Liver (tissue), 9 donors: ENCODE data around the gene PPP3CA. TPM values are rescaled to one million over a fixed set of nuclear protein-coding genes. Genes with fewer than 3 reads are reported as not detected.
"Not testable (repeated sequence)": the region's sequence is repeated elsewhere in the genome, so short reads cannot be mapped to it uniquely, and the experiment has no call there.

Source experiments
- DNase-seq: peaks from one replicate; pipeline ENCODE4 v3.0.0-alpha.2; 2017; ENCODE audit warnings: low spot score
- H3K27ac ChIP-seq, 2 donors: one replicate each; pipeline ENCODE4 v1.7.0; 2013; ENCODE audit warnings: inconsistent platforms in 2 of 2, low read length in 2 of 2, control low read depth in 1 of 2, low read depth in 1 of 2, mild to moderate bottlenecking in 1 of 2
- H3K27me3 ChIP-seq, 4 donors: one replicate each; pipeline versions ENCODE4 v1.6.1 to v1.7.0; 2013; ENCODE audit warnings: low read length in 3 of 4, inconsistent platforms in 1 of 4, mild to moderate bottlenecking in 1 of 4, moderate library complexity in 1 of 4; ENCODE audit not compliant: control insufficient read depth in 4 of 4, insufficient read depth in 4 of 4
- H3K36me3 ChIP-seq, 4 donors: one replicate each; pipeline versions ENCODE4 v1.6.1 to v1.7.0; 2013; ENCODE audit warnings: low read length in 3 of 4, mild to moderate bottlenecking in 3 of 4, low read depth in 1 of 4, moderate library complexity in 1 of 4; ENCODE audit not compliant: control insufficient read depth in 4 of 4, insufficient read depth in 3 of 4
- H3K4me1 ChIP-seq, 4 donors: one replicate each; pipeline versions ENCODE4 v1.6.1 to v1.7.0; 2013; ENCODE audit warnings: low read length in 3 of 4, mild to moderate bottlenecking in 3 of 4, moderate library complexity in 1 of 4; ENCODE audit not compliant: control insufficient read depth in 4 of 4, insufficient read depth in 4 of 4
- H3K4me3 ChIP-seq, 3 donors: one replicate each; pipeline versions ENCODE4 v1.6.1 to v1.7.0; 2013; ENCODE audit warnings: low read length in 3 of 3, control low read depth in 1 of 3, low read depth in 1 of 3, mild to moderate bottlenecking in 1 of 3
- H3K9ac ChIP-seq, 2 donors: one replicate each; pipeline ENCODE4 v1.7.0; 2013; ENCODE audit warnings: low read length in 2 of 2, mild to moderate bottlenecking in 2 of 2, moderate library complexity in 2 of 2, control low read depth in 1 of 2, low read depth in 1 of 2
- H3K9me3 ChIP-seq, 4 donors: one replicate each; pipeline versions ENCODE4 v1.6.1 to v1.7.0; 2013; ENCODE audit warnings: low read length in 3 of 4; ENCODE audit not compliant: control insufficient read depth in 4 of 4
- EGR1 ChIP-seq, 2 donors: IDR thresholded peaks; 2 replicates each; pipeline ENCODE4 v1.6.1; 2016 to 2018; ENCODE audit warnings: antibody characterized with exemption in 2 of 2, low read depth in 2 of 2
- FOXA1 ChIP-seq: IDR thresholded peaks from 2 replicates; pipeline ENCODE4 v1.6.1; 2016; ENCODE audit warnings: antibody characterized with exemption
- FOXA2 ChIP-seq: IDR thresholded peaks from 2 replicates; pipeline ENCODE4 v1.6.1; 2016; ENCODE audit warnings: antibody characterized with exemption
- GABPA ChIP-seq, 2 donors: IDR thresholded peaks in 1 of 2; conservative IDR thresholded peaks in 1 of 2; 2 replicates each; pipeline ENCODE4 v1.6.1; 2016; ENCODE audit warnings: antibody characterized with exemption in 2 of 2, mild to moderate bottlenecking in 1 of 2, moderate library complexity in 1 of 2
- HNF4A ChIP-seq, 2 donors: conservative IDR thresholded peaks; 2 replicates each; pipeline ENCODE4 v1.6.1; 2016; ENCODE audit warnings: antibody characterized with exemption in 2 of 2, mild to moderate bottlenecking in 2 of 2
- HNF4G ChIP-seq: IDR thresholded peaks from 2 replicates; pipeline ENCODE4 v1.6.1; 2016; ENCODE audit warnings: antibody characterized with exemption
- JUND ChIP-seq, 2 donors: IDR thresholded peaks; 2 replicates each; pipeline ENCODE4 v1.6.1; 2016; ENCODE audit warnings: antibody characterized with exemption in 2 of 2
- MAX ChIP-seq: IDR thresholded peaks from 2 replicates; pipeline ENCODE4 v1.6.1; 2016; ENCODE audit warnings: antibody characterized with exemption
- NR2F2 ChIP-seq: IDR thresholded peaks from 2 replicates; pipeline ENCODE4 v1.6.1; 2016; ENCODE audit warnings: antibody characterized with exemption
- RAD21 ChIP-seq, 2 donors: IDR thresholded peaks; 2 replicates each; pipeline ENCODE4 v1.6.1; 2016; ENCODE audit warnings: antibody characterized with exemption in 2 of 2, mild to moderate bottlenecking in 2 of 2
- RXRA ChIP-seq, 2 donors: IDR thresholded peaks; 2 replicates each; pipeline ENCODE4 v1.6.1; 2017 to 2018; ENCODE audit warnings: antibody characterized with exemption in 2 of 2, mild to moderate bottlenecking in 1 of 2
- SP1 ChIP-seq: IDR thresholded peaks from 2 replicates; pipeline ENCODE4 v1.6.1; 2018; ENCODE audit warnings: antibody characterized with exemption, mild to moderate bottlenecking
- YY1 ChIP-seq: IDR thresholded peaks from 2 replicates; pipeline ENCODE4 v1.6.1; 2016; ENCODE audit warnings: antibody characterized with exemption, mild to moderate bottlenecking
- ZBTB33 ChIP-seq: IDR thresholded peaks from 2 replicates; pipeline ENCODE4 v1.6.1; 2016; ENCODE audit warnings: antibody characterized with exemption
- WGBS: extraction: QIAGEN DNeasy Blood & Tissue Kit; methylation state at CpG from one replicate; pipeline ENCODE4 v1.1.7; 2013; 5-methylcytosine and 5-hydroxymethylcytosine counted together
- polyA plus RNA-seq, 2 donors: library from polyadenylated mRNA; stranded (reverse) in 1 of 2; unstranded in 1 of 2; fragments of 200-250 nt in 1 of 2; fragments of >200 nt in 1 of 2; fragmentation: Nextera tagmentation in 1 of 2; extraction: Ambion mirVana in 1 of 2; gene quantifications; one replicate each; pipeline versions ENCODE4 v1.2.1 to v1.2.3, GENCODE V29; 2013 to 2015
- total RNA-seq, 2 donors: library from RNA; depleted of rRNA; stranded (reverse); fragments of >200 nt; gene quantifications; one replicate each; pipeline ENCODE4 v1.2.3, GENCODE V29; 2014
- TF ChIP-seq, protein P1 (sequence below): fragments of 150-350 bp; IDR thresholded peaks from 2 replicates; pipeline ENCODE4 v1.5.1; 2017; ENCODE audit warnings: improper control_type of control experiment, low read depth, low read length; ENCODE audit not compliant: missing input control
- TF ChIP-seq, protein P2 (sequence below): IDR thresholded peaks from 2 replicates; pipeline ENCODE4 v1.6.1; 2016; ENCODE audit warnings: antibody characterized with exemption, mild to moderate bottlenecking
- donor health status: healthy.
- donor health status: healthy.
- donor health status: healthy.
- donor health status: healthy.
- donor health status: healthy.

The PPP3CA gene
- total and polyA plus RNA-seq, 4 donors: 3.6 to 18.2 (median 14.2) TPM

DNA sequence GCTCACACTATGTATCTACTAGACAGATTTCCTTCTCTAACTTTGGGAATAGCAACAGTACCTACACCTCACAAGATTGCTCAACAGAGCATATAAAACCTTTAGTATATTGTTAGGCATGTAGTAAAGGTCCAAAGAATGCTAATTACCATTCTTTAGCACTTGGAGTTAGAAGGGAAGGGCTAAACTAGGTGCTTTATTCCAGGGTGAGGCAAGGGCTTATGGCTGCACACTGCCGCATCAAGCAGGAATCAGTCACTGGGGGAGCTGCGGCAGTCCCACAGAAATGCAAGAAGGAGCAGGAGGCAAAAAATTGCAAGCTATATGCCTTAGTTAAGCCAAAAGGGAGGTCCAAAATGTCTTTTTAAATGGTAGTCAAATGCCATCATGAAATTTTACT, 162.7 kb downstream of the PPP3CA start:
- Histone ChIP-seq H3K9ac (no peak overlapping the region), H3K4me3 (no peak overlapping the region), H3K27me3 (no peaks in the 10 kb centered on the region), H3K36me3 (no peaks in the 10 kb centered on the region), H3K27ac (no peak overlapping the region), H3K4me1 (peaks cover 0 to 3% (median 2%) of the 10 kb centered on the region in 4 donors), H3K9me3 (no peaks in the 10 kb centered on the region)
- no peak for DNase-seq
- TF ChIP-seq RXRA (IDR thresholded peaks at IDR 0.05) (no peak), JUND (IDR thresholded peaks at IDR 0.05) (no peak), FOXA2 (no peak), MAX (no peak), YY1 (no peak)
- 89% methylated on average over 2 of the region's 2 CpGs for WGBS

DNA sequence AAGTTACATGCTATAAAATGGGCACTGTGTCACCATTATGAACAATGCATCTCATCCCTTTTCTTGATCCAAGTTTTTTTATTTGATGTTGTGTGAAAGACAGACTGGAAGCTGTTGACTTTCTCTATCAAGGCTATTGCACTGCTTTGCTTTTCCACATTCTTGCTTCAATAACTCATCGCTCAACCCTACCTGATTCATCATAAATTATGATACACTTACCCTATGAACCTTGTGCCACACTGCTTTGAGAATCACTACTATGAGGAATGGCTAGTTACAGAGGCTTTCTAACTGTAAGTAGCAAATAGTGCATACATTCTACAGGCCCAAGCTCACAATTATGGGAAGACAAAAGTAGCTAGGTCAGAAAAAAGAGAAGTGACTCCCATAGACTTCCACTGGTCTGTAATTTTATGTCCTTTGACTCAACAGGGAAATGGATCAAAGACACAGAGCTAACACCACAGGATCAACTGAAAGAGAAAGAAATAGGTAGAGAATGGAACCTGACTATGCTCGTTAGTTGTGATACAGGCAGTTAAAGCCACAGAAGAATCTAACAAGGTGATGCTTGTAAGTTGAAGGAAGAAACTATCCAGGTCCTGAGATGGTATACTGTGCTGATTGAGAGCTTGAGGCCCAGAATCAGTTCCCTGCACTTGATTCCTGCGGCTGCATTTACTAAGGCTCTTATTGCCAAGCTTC, 163.5 kb downstream of the PPP3CA start:
- Histone ChIP-seq H3K36me3 (no peaks in the 10 kb centered on the region), H3K4me3 (no peak overlapping the region), H3K27me3 (no peaks in the 10 kb centered on the region), H3K9ac (no peak overlapping the region), H3K27ac (no peak overlapping the region), H3K4me1 (peaks cover 0 to 3% (median 2%) of the 10 kb centered on the region in 4 donors), H3K9me3 (no peaks in the 10 kb centered on the region)
- TF ChIP-seq RAD21 (IDR thresholded peaks at IDR 0.05) (no peak), EGR1 (IDR thresholded peaks at IDR 0.05; ENCODE audit: low read depth in 2 of 2) (no peak), SP1 (no peak), YY1 (no peak)
- no peak for DNase-seq
- whole genome bisulfite sequencing: 94% methylated on average over 3 of the region's 3 CpGs

DNA sequence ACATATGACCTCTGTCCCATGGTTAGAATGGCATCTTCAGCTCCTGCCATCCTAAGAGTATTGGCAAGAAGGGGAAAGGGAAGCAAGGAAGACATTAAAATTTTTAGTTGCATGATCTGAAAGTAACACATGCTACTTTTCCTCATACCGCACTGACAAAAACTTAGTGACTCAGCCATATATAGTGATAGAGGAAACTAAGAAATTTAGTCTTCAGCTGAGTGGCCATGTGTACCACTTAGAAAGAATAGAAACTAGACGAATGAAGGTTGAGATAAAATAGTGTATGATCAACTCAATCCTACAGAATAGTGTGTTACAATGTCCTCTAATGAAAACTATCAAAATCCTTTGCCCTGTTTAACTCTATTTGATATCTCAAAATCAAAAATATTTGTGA, 164.1 kb downstream of the PPP3CA start:
- no peak overlapping the region for H3K4me3 ChIP-seq
- no peak for DNase-seq
- WGBS: 92% methylated on average over 2 of the region's 2 CpGs
- no peaks in the 10 kb centered on the region for H3K9me3 ChIP-seq
- no peak for TF ChIP-seq RAD21 (IDR thresholded peaks at IDR 0.05)
- no peak for TF ChIP-seq NR2F2
- TF ChIP-seq FOXA2: no peak
- TF ChIP-seq FOXA1: no peak
- TF ChIP-seq ZBTB33: no peak
- no peak for TF ChIP-seq HNF4A (conservative IDR thresholded peaks at IDR 0.05)
- TF ChIP-seq EGR1 (IDR thresholded peaks at IDR 0.05; ENCODE audit: low read depth in 2 of 2): no peak
- TF ChIP-seq, protein P1, sequence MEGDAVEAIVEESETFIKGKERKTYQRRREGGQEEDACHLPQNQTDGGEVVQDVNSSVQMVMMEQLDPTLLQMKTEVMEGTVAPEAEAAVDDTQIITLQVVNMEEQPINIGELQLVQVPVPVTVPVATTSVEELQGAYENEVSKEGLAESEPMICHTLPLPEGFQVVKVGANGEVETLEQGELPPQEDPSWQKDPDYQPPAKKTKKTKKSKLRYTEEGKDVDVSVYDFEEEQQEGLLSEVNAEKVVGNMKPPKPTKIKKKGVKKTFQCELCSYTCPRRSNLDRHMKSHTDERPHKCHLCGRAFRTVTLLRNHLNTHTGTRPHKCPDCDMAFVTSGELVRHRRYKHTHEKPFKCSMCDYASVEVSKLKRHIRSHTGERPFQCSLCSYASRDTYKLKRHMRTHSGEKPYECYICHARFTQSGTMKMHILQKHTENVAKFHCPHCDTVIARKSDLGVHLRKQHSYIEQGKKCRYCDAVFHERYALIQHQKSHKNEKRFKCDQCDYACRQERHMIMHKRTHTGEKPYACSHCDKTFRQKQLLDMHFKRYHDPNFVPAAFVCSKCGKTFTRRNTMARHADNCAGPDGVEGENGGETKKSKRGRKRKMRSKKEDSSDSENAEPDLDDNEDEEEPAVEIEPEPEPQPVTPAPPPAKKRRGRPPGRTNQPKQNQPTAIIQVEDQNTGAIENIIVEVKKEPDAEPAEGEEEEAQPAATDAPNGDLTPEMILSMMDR: no peak
- no peak for TF ChIP-seq SP1
- TF ChIP-seq, protein P2, sequence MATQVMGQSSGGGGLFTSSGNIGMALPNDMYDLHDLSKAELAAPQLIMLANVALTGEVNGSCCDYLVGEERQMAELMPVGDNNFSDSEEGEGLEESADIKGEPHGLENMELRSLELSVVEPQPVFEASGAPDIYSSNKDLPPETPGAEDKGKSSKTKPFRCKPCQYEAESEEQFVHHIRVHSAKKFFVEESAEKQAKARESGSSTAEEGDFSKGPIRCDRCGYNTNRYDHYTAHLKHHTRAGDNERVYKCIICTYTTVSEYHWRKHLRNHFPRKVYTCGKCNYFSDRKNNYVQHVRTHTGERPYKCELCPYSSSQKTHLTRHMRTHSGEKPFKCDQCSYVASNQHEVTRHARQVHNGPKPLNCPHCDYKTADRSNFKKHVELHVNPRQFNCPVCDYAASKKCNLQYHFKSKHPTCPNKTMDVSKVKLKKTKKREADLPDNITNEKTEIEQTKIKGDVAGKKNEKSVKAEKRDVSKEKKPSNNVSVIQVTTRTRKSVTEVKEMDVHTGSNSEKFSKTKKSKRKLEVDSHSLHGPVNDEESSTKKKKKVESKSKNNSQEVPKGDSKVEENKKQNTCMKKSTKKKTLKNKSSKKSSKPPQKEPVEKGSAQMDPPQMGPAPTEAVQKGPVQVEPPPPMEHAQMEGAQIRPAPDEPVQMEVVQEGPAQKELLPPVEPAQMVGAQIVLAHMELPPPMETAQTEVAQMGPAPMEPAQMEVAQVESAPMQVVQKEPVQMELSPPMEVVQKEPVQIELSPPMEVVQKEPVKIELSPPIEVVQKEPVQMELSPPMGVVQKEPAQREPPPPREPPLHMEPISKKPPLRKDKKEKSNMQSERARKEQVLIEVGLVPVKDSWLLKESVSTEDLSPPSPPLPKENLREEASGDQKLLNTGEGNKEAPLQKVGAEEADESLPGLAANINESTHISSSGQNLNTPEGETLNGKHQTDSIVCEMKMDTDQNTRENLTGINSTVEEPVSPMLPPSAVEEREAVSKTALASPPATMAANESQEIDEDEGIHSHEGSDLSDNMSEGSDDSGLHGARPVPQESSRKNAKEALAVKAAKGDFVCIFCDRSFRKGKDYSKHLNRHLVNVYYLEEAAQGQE: no peak
- TF ChIP-seq JUND (IDR thresholded peaks at IDR 0.05): no peak
- TF ChIP-seq GABPA (IDR thresholded peaks at IDR 0.05 in 1 of 2, conservative IDR thresholded peaks at IDR 0.05 in 1 of 2): no peak
- no peak for TF ChIP-seq HNF4G
- H3K36me3 ChIP-seq: no peaks in the 10 kb centered on the region
- H3K9ac ChIP-seq: no peak overlapping the region
- no peak overlapping the region for H3K27ac ChIP-seq
- peaks cover 0 to 3% (median 0%) of the 10 kb centered on the region in 4 donors for H3K4me1 ChIP-seq
- no peaks in the 10 kb centered on the region for H3K27me3 ChIP-seq

GRCh38 chr4:101182688-101183087, 164.6 kb downstream of the PPP3CA start:
- WGBS: 96% methylated on average over 4 of the region's 4 CpGs

More at GRCh38 chr4:101182688-101183087, 164.6 kb downstream of the PPP3CA start:
- H3K27ac ChIP-seq, DNase-seq, H3K9me3 ChIP-seq, H3K4me3 ChIP-seq, H3K36me3 ChIP-seq, H3K9ac ChIP-seq, H3K4me1 ChIP-seq, H3K27me3 ChIP-seq: not testable (repeated sequence)
